ENCODE measurements around the gene MRPS33. TPM values are rescaled to one million over a fixed set of nuclear protein-coding genes. Genes with fewer than 3 reads are reported as not detected.
A peak's percentile ranks its signal among the peaks of the same experiment; 100 is the strongest.

MRPS33 gene
- total and polyA plus RNA-seq, 4 experiments from 2014 or later: 46.7 to 88.0 (median 64.0) TPM

GRCh38 chr7:140998715-140999114 lies 16.0 kb downstream of the MRPS33 start:
- ChIA-PET POLR2A (ENCODE audit: partially characterized antibody) (no interaction called here), CTCF (ENCODE audit: partially characterized antibody) (no interaction called here)
- intact Hi-C loops (cut with micrococcal nuclease): no loop called here

GRCh38 chr7:140992422-140992821 lies 22.3 kb downstream of the MRPS33 start:
- H3K36me3 ChIP-seq (ENCODE audit: insufficient read depth, low read length): no peaks in the 10 kb centered on the region
- H3K27me3 Mint-ChIP-seq: peaks cover 3 to 7% of the 10 kb centered on the region in 2 donors
- DNase-seq: no peak
- H3K4me1 Mint-ChIP-seq: no peaks in the 10 kb centered on the region
- no peaks in the 10 kb centered on the region for H3K36me3 Mint-ChIP-seq
- no peaks in the 10 kb centered on the region for H3K27me3 ChIP-seq (ENCODE audit: insufficient read depth, low read length)
- H3K9me3 Mint-ChIP-seq: no peaks in the 10 kb centered on the region
- H3K27ac ChIP-seq (ENCODE audit: low read depth, low read length): no peak overlapping the region
- ChIA-PET POLR2A (ENCODE audit: partially characterized antibody) (no interaction called here), CTCF (ENCODE audit: partially characterized antibody) (interaction anchor here (1.5 kb wide), 1 partner anchor 10 kb away, joined by 5 read pairs; no protein-coding TSS in a partner anchor)
- intact Hi-C loops (cut with micrococcal nuclease): no loop called here
- no peaks in the 10 kb centered on the region for H3K4me1 ChIP-seq (ENCODE audit: insufficient read depth, low read length)
- H3K4me3 Mint-ChIP-seq: no peak overlapping the region
- no peak overlapping the region for H3K4me3 ChIP-seq (ENCODE audit: low read length in 2 of 2)
- H3K27ac Mint-ChIP-seq: no peak overlapping the region
- no peaks in the 10 kb centered on the region for H3K9me3 ChIP-seq (ENCODE audit: control insufficient read depth in 1 of 2, low read length in 2 of 2)

More at GRCh38 chr7:140998715-140999114, 16.0 kb downstream of the MRPS33 start:
- Histone ChIP-seq H3K4me1 (ENCODE audit: insufficient read depth, low read length) (no peaks in the 10 kb centered on the region), H3K27ac (ENCODE audit: low read depth, low read length) (no peak overlapping the region), H3K4me3 (ENCODE audit: low read length in 2 of 2) (no peak overlapping the region), H3K36me3 (ENCODE audit: insufficient read depth, low read length) (no peaks in the 10 kb centered on the region), H3K27me3 (ENCODE audit: insufficient read depth, low read length) (no peaks in the 10 kb centered on the region), H3K9me3 (ENCODE audit: control insufficient read depth in 1 of 2, low read length in 2 of 2) (no peaks in the 10 kb centered on the region)
- Mint-ChIP-seq H3K36me3 (no peaks in the 10 kb centered on the region), H3K4me3 (no peak overlapping the region), H3K27me3 (peaks cover 4 to 11% of the 10 kb centered on the region in 2 donors), H3K9me3 (no peaks in the 10 kb centered on the region), H3K27ac (no peak overlapping the region), H3K4me1 (no peaks in the 10 kb centered on the region)
- DNase-seq: no peak

DNA sequence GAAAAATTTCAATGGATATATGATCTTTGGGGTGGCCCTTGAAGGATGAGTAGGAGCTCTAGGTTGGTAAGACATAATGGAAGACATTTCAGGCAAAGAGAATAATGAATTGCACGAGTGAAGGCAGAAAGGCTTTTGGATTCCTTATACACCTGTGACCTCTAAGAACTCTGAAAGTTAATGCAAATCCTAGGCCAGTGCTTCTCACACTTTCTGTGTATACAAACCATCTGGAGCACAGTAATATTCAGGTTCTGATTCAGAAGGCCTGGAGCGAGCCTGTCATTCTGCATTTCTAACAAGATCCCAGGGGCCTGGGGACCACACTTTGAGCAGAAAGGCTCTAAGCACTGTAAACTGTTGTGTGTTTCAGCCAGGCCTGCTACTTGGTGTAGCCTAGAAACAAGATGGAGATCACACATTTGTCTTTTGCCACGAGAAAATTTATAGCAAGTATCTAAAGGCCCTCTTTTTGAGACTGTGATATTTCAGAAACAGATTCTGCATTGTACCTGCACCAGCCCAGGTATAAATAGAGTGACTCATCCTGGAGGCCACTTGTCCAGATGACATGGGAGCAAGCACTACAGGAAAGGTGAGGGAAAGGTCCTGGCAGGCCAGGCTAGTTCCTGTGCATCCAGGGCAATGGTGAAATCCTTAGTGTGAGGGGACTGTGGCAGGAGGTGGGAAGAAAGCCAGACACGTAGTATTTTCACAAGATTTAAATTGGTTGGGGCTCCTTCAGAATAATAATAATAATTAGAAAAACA lies 24.4 kb downstream of the MRPS33 start:
- CTCF ChIA-PET (ENCODE audit: partially characterized antibody): interaction anchor here (0.5 to 1.5 kb wide), 3 partner anchors 15 to 514 kb away, joined by 3 to 4 read pairs (median 3); no protein-coding TSS in a partner anchor
- no peaks in the 10 kb centered on the region for H3K9me3 ChIP-seq (ENCODE audit: control insufficient read depth in 1 of 2, low read length in 2 of 2)
- no peak overlapping the region for H3K4me3 ChIP-seq (ENCODE audit: low read length in 2 of 2)
- no peaks in the 10 kb centered on the region for H3K36me3 ChIP-seq (ENCODE audit: insufficient read depth, low read length)
- no peaks in the 10 kb centered on the region for H3K36me3 Mint-ChIP-seq
- no peak overlapping the region for H3K4me3 Mint-ChIP-seq
- H3K4me1 ChIP-seq (ENCODE audit: insufficient read depth, low read length): no peaks in the 10 kb centered on the region
- intact Hi-C loops (cut with micrococcal nuclease): no loop called here
- no peaks in the 10 kb centered on the region for H3K4me1 Mint-ChIP-seq
- H3K27ac ChIP-seq (ENCODE audit: low read depth, low read length): no peak overlapping the region
- H3K27me3 ChIP-seq (ENCODE audit: insufficient read depth, low read length): no peaks in the 10 kb centered on the region
- POLR2A ChIA-PET (ENCODE audit: partially characterized antibody): no interaction called here
- no peak for DNase-seq
- peaks cover 3 to 4% of the 10 kb centered on the region in 2 donors for H3K27me3 Mint-ChIP-seq
- peak overlapping the region in 1 of 7 donors; percentile 59 for H3K27ac Mint-ChIP-seq
- peaks cover 0 to 4% (median 0%) of the 10 kb centered on the region in 8 donors for H3K9me3 Mint-ChIP-seq

DNA sequence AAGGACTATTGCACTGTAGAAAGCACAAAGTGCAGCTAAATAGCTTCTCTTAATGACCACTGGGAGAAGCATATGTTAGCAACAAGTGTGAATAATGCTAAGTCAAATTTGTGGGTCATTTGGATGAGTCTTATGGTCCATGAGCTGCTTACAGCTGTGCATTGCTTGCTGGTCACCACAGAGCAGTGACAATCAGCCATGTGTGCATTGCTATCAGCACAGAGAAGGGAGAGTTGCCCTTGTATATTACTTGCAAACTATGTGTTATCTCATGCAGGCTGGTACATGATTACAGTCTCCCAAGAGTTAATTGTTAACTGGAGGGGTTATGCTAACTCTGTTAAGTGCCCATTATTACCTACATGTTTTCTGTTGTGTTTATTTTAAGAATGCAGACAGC lies 25.7 kb downstream of the MRPS33 start:
- no peak for DNase-seq
- Mint-ChIP-seq H3K27ac (no peak overlapping the region), H3K36me3 (no peaks in the 10 kb centered on the region), H3K9me3 (peaks cover 0 to 15% (median 6%) of the 10 kb centered on the region in 8 donors), H3K4me1 (no peaks in the 10 kb centered on the region), H3K27me3 (peaks cover 4% of the 10 kb centered on the region in 2 donors), H3K4me3 (no peak overlapping the region)
- Histone ChIP-seq H3K4me3 (ENCODE audit: low read length in 2 of 2) (no peak overlapping the region), H3K9me3 (ENCODE audit: control insufficient read depth in 1 of 2, low read length in 2 of 2) (no peaks in the 10 kb centered on the region), H3K4me1 (ENCODE audit: insufficient read depth, low read length) (no peaks in the 10 kb centered on the region), H3K27me3 (ENCODE audit: insufficient read depth, low read length) (no peaks in the 10 kb centered on the region), H3K27ac (ENCODE audit: low read depth, low read length) (no peak overlapping the region), H3K36me3 (ENCODE audit: insufficient read depth, low read length) (no peaks in the 10 kb centered on the region)
- ChIA-PET POLR2A (ENCODE audit: partially characterized antibody) (no interaction called here), CTCF (ENCODE audit: partially characterized antibody) (interaction anchor here (1.0 kb wide), 1 partner anchor 178 kb away, joined by 3 read pairs; no protein-coding TSS in a partner anchor)
- intact Hi-C loops (cut with micrococcal nuclease): no loop called here

- Histone ChIP-seq H3K27me3 (ENCODE audit: insufficient read depth, low read length) (no peaks in the 10 kb centered on the region), H3K4me1 (ENCODE audit: insufficient read depth, low read length) (no peaks in the 10 kb centered on the region), H3K36me3 (ENCODE audit: insufficient read depth, low read length) (no peaks in the 10 kb centered on the region), H3K9me3 (ENCODE audit: control insufficient read depth in 1 of 2, low read length in 2 of 2) (no peaks in the 10 kb centered on the region), H3K4me3 (ENCODE audit: low read length in 2 of 2) (no peak overlapping the region), H3K27ac (ENCODE audit: low read depth, low read length) (no peak overlapping the region)
- Mint-ChIP-seq H3K27me3 (peaks cover 7 to 10% of the 10 kb centered on the region in 2 donors), H3K9me3 (peaks cover 0 to 20% (median 9%) of the 10 kb centered on the region in 8 donors), H3K4me3 (no peak overlapping the region), H3K27ac (no peak overlapping the region), H3K36me3 (no peaks in the 10 kb centered on the region), H3K4me1 (no peaks in the 10 kb centered on the region)
- intact Hi-C loops (cut with micrococcal nuclease): no loop called here
- ChIA-PET POLR2A (ENCODE audit: partially characterized antibody) (no interaction called here), CTCF (ENCODE audit: partially characterized antibody) (interaction anchor here (0.7 to 2.9 kb wide), 3 partner anchors 8 to 172 kb away, joined by 3 to 14 read pairs (median 5); no protein-coding TSS in a partner anchor)
- DNase-seq: peak in 1 of 5 donors; percentile 1
These were observed 30.9 kb downstream of the MRPS33 start for GRCh38 chr7:140983802-140984201.

DNA sequence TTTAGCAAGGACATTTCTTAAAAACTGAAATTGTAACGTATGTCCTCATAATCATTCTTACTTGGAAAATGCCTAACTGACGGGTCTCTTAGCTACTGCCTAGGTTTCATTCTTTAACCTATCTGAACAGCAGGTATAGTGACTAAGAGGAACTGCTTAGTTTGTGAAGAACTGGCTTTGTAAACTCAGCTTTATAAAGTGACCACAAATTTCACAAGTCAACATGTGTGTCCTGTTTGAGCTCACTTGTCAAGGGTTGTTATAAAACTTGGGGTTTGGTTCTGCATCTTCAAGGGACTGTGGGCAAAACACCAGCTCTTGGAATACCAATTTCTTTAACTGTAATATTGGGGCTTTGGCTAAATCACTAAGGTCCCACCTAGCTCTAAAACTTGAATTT lies 32.2 kb downstream of the MRPS33 start:
- Histone ChIP-seq H3K4me1 (ENCODE audit: insufficient read depth, low read length) (no peaks in the 10 kb centered on the region), H3K4me3 (ENCODE audit: low read length in 2 of 2) (no peak overlapping the region), H3K9me3 (ENCODE audit: control insufficient read depth in 1 of 2, low read length in 2 of 2) (no peaks in the 10 kb centered on the region), H3K27ac (ENCODE audit: low read depth, low read length) (no peak overlapping the region), H3K27me3 (ENCODE audit: insufficient read depth, low read length) (no peaks in the 10 kb centered on the region), H3K36me3 (ENCODE audit: insufficient read depth, low read length) (no peaks in the 10 kb centered on the region)
- no peaks in the 10 kb centered on the region for H3K4me1 Mint-ChIP-seq
- H3K9me3 Mint-ChIP-seq: peaks cover 0 to 20% (median 9%) of the 10 kb centered on the region in 8 donors
- peaks cover 7 to 10% of the 10 kb centered on the region in 2 donors for H3K27me3 Mint-ChIP-seq
- no peaks in the 10 kb centered on the region for H3K36me3 Mint-ChIP-seq
- H3K4me3 Mint-ChIP-seq: no peak overlapping the region
- CTCF ChIA-PET (ENCODE audit: partially characterized antibody): interaction anchor here (1.8 to 2.9 kb wide), 2 partner anchors 10 to 170 kb away, joined by 5 to 14 read pairs; no protein-coding TSS in a partner anchor
- no peak overlapping the region for H3K27ac Mint-ChIP-seq
- DNase-seq: no peak
- POLR2A ChIA-PET (ENCODE audit: partially characterized antibody): no interaction called here
- intact Hi-C loops (cut with micrococcal nuclease): no loop called here

- intact Hi-C loops (cut with micrococcal nuclease): no loop called here
- Mint-ChIP-seq H3K36me3 (no peaks in the 10 kb centered on the region), H3K9me3 (peaks cover 0 to 20% (median 9%) of the 10 kb centered on the region in 8 donors), H3K4me3 (no peak overlapping the region), H3K27ac (no peak overlapping the region), H3K4me1 (no peaks in the 10 kb centered on the region), H3K27me3 (peaks cover 7 to 9% of the 10 kb centered on the region in 2 donors)
- no peaks in the 10 kb centered on the region for H3K36me3 ChIP-seq (ENCODE audit: insufficient read depth, low read length)
- no peak for DNase-seq
- no peaks in the 10 kb centered on the region for H3K4me1 ChIP-seq (ENCODE audit: insufficient read depth, low read length)
- no peak overlapping the region for H3K4me3 ChIP-seq (ENCODE audit: low read length in 2 of 2)
- POLR2A ChIA-PET (ENCODE audit: partially characterized antibody): no interaction called here
- H3K27me3 ChIP-seq (ENCODE audit: insufficient read depth, low read length): no peaks in the 10 kb centered on the region
- CTCF ChIA-PET (ENCODE audit: partially characterized antibody): interaction anchor here (1.8 to 2.9 kb wide), 2 partner anchors 10 to 170 kb away, joined by 5 to 14 read pairs; no protein-coding TSS in a partner anchor
- no peaks in the 10 kb centered on the region for H3K9me3 ChIP-seq (ENCODE audit: control insufficient read depth in 1 of 2, low read length in 2 of 2)
- H3K27ac ChIP-seq (ENCODE audit: low read depth, low read length): no peak overlapping the region
These were observed 32.8 kb downstream of the MRPS33 start for GRCh38 chr7:140981951-140982350.

All from CD4-positive, alpha-beta memory T cell (primary cell).